ENCODE data around the gene CD80. TPM values are rescaled to one million over a fixed set of nuclear protein-coding genes. Genes with fewer than 3 reads are reported as not detected.
"Not testable (repeated sequence)": the region's sequence is repeated elsewhere in the genome, so short reads cannot be mapped to it uniquely, and the experiment has no call there.

CD80 gene
- total RNA-seq (2014; rRNA removed; shearing (Covaris generic)) = 0.12 TPM in 1 of 2 replicates, not detected in the other

- peak; percentile 31 to 46 for DNase-seq
These were observed at the start of gene CD80 for GRCh38 chr3:119559441-119559963. TSS of gene CD80 (minus strand) at chr3:119559614. CDS start at chr3:119557728, 1,886 bp downstream.

GRCh38 chr3:119608405-119609000, 49.1 kb upstream of the CD80 start:
- Histone ChIP-seq H3K36me3 (no peaks in the 10 kb centered on the region), H3K27me3 (no peaks in the 10 kb centered on the region), H3K27ac (no peak overlapping the region), H3K4me3 (no peak overlapping the region), H3K9me3 (replicated peaks) (no peaks in the 10 kb centered on the region), H3K4me1 (no peaks in the 10 kb centered on the region; the same call in 1 of the 2 replicates)
- no peak for DNase-seq

More at GRCh38 chr3:119559441-119559963, at the start of gene CD80:
- H3K4me3 ChIP-seq = no peak within 1 kb of the TSS
- H3K36me3 ChIP-seq = no peaks in the 10 kb centered on the region
- H3K27me3 ChIP-seq = no peaks in the 10 kb centered on the region; the same call in 1 of the 2 replicates
- no peaks in the 10 kb centered on the region for H3K4me1 ChIP-seq
- peaks cover 4% of the 10 kb centered on the region; the same call in 1 of the 2 replicates for H3K9me3 ChIP-seq (replicated peaks)
- H3K27ac ChIP-seq = no peak within 1 kb of the TSS

GRCh38 chr3:119604878-119605277, 45.5 kb upstream of the CD80 start:
- Histone ChIP-seq H3K36me3 (no peaks in the 10 kb centered on the region), H3K4me3 (no peak overlapping the region), H3K27me3 (no peaks in the 10 kb centered on the region), H3K9me3 (replicated peaks) (no peaks in the 10 kb centered on the region), H3K4me1 (peaks cover 4% of the 10 kb centered on the region), H3K27ac (no peak overlapping the region)
- DNase-seq = peak in 1 of 2 experiments; percentile 19

GRCh38 chr3:119602676-119603075, 43.3 kb upstream of the CD80 start:
- Histone ChIP-seq H3K27me3 (no peaks in the 10 kb centered on the region), H3K4me1 (peaks cover 22% of the 10 kb centered on the region), H3K9me3 (replicated peaks) (no peaks in the 10 kb centered on the region), H3K36me3 (no peaks in the 10 kb centered on the region), H3K27ac (no peak overlapping the region), H3K4me3 (no peak overlapping the region)
- peak in 1 of 2 experiments; percentile 33 for DNase-seq

GRCh38 chr3:119601154-119601553, 41.7 kb upstream of the CD80 start:
- DNase-seq = no peak

GRCh38 chr3:119600732-119601131, 41.3 kb upstream of the CD80 start:
- Histone ChIP-seq H3K9me3 (replicated peaks) (no peaks in the 10 kb centered on the region), H3K36me3 (no peaks in the 10 kb centered on the region), H3K4me1 (peaks cover 38% of the 10 kb centered on the region), H3K27ac (no peak overlapping the region), H3K4me3 (no peak overlapping the region), H3K27me3 (no peaks in the 10 kb centered on the region)
- DNase-seq = no peak

More at GRCh38 chr3:119601154-119601553, 41.7 kb upstream of the CD80 start:
- Histone ChIP-seq H3K9me3 (replicated peaks) (no peaks in the 10 kb centered on the region), H3K27me3 (no peaks in the 10 kb centered on the region), H3K4me3 (no peak overlapping the region), H3K36me3 (no peaks in the 10 kb centered on the region), H3K27ac (no peak overlapping the region), H3K4me1 (peaks cover 37% of the 10 kb centered on the region)

GRCh38 chr3:119599558-119600174, 40.3 kb upstream of the CD80 start:
- Histone ChIP-seq H3K4me3 (no peak overlapping the region), H3K4me1 (peaks cover 47% of the 10 kb centered on the region), H3K9me3 (replicated peaks) (no peaks in the 10 kb centered on the region), H3K27me3 (no peaks in the 10 kb centered on the region), H3K27ac (no peak overlapping the region), H3K36me3 (no peaks in the 10 kb centered on the region)
- DNase-seq = no peak

GRCh38 chr3:119598410-119599098, 39.1 kb upstream of the CD80 start:
- Histone ChIP-seq H3K4me1 (peaks cover 48% of the 10 kb centered on the region), H3K9me3 (replicated peaks) (no peaks in the 10 kb centered on the region), H3K27me3 (no peaks in the 10 kb centered on the region), H3K4me3 (no peak overlapping the region), H3K27ac (no peak overlapping the region), H3K36me3 (no peaks in the 10 kb centered on the region)
- no peak for DNase-seq

- H3K27me3 ChIP-seq = no peaks in the 10 kb centered on the region
- H3K9me3 ChIP-seq (replicated peaks) = no peaks in the 10 kb centered on the region
- peaks cover 46% of the 10 kb centered on the region for H3K4me1 ChIP-seq
- peak within 1 kb of the TSS; percentile 94 for H3K27ac ChIP-seq
- H3K36me3 ChIP-seq = no peaks in the 10 kb centered on the region
- peak in 1 of 2 experiments; percentile 42 for DNase-seq
- no peak within 1 kb of the TSS for H3K4me3 ChIP-seq
These were observed 38.3 kb upstream of the CD80 start, which contains the start of gene PLA1A for GRCh38 chr3:119597548-119598288. TSS of gene PLA1A (plus strand) at chr3:119597885. CDS start at chr3:119597914, 29 bp downstream.

- Histone ChIP-seq H3K9me3 (replicated peaks) (no peaks in the 10 kb centered on the region), H3K4me3 (no peak overlapping the region), H3K36me3 (no peaks in the 10 kb centered on the region), H3K27me3 (no peaks in the 10 kb centered on the region), H3K4me1 (peaks cover 44% of the 10 kb centered on the region), H3K27ac (peak overlapping the region; percentile 94)
- DNase-seq = peak; percentile 37 to 60
These were observed 37.0 kb upstream of the CD80 start for GRCh38 chr3:119596398-119596797.

GRCh38 chr3:119595639-119596334, 36.4 kb upstream of the CD80 start:
- peak overlapping the region; percentile 94 for H3K27ac ChIP-seq

GRCh38 chr3:119594929-119595328, 35.5 kb upstream of the CD80 start:
- not testable (repeated sequence) for H3K9me3 ChIP-seq (replicated peaks); H3K36me3 ChIP-seq; H3K27me3 ChIP-seq; H3K4me3 ChIP-seq; DNase-seq
- Histone ChIP-seq H3K27ac (peak overlapping the region; percentile 94), H3K4me1 (peaks cover 44% of the 10 kb centered on the region)

More at GRCh38 chr3:119595639-119596334, 36.4 kb upstream of the CD80 start:
- peak overlapping the region; percentile 51 for H3K4me3 ChIP-seq
- H3K9me3 ChIP-seq (replicated peaks) = no peaks in the 10 kb centered on the region
- H3K4me1 ChIP-seq = peaks cover 44% of the 10 kb centered on the region
- DNase-seq = peak; percentile 91 to 96
- no peaks in the 10 kb centered on the region for H3K36me3 ChIP-seq
- H3K27me3 ChIP-seq = no peaks in the 10 kb centered on the region

- no peaks in the 10 kb centered on the region for H3K9me3 ChIP-seq (replicated peaks)
- H3K36me3 ChIP-seq = no peaks in the 10 kb centered on the region
- no peak for DNase-seq
- no peaks in the 10 kb centered on the region for H3K27me3 ChIP-seq
- peaks cover 38% of the 10 kb centered on the region for H3K4me1 ChIP-seq
- no peak overlapping the region for H3K27ac ChIP-seq
- H3K4me3 ChIP-seq = no peak overlapping the region
These were observed 34.7 kb upstream of the CD80 start for GRCh38 chr3:119594066-119594465.

- Histone ChIP-seq H3K27ac (no peak overlapping the region), H3K27me3 (no peaks in the 10 kb centered on the region), H3K36me3 (no peaks in the 10 kb centered on the region), H3K9me3 (replicated peaks) (no peaks in the 10 kb centered on the region), H3K4me1 (peaks cover 36% of the 10 kb centered on the region), H3K4me3 (no peak overlapping the region)
- no peak for DNase-seq
These were observed 33.4 kb upstream of the CD80 start for GRCh38 chr3:119592861-119593260.
